GM19099 (cell line): ENCODE data around the gene SPESP1.

Experiments used
- POLR2A ChIP-seq: IDR thresholded peaks from 3 replicates; pipeline ENCODE4 v1.6.1; 2011; ENCODE audit warnings: low read depth; ENCODE audit not compliant: insufficient read length; ENCODE audit errors: extremely low read depth

The SPESP1 gene

DNA sequence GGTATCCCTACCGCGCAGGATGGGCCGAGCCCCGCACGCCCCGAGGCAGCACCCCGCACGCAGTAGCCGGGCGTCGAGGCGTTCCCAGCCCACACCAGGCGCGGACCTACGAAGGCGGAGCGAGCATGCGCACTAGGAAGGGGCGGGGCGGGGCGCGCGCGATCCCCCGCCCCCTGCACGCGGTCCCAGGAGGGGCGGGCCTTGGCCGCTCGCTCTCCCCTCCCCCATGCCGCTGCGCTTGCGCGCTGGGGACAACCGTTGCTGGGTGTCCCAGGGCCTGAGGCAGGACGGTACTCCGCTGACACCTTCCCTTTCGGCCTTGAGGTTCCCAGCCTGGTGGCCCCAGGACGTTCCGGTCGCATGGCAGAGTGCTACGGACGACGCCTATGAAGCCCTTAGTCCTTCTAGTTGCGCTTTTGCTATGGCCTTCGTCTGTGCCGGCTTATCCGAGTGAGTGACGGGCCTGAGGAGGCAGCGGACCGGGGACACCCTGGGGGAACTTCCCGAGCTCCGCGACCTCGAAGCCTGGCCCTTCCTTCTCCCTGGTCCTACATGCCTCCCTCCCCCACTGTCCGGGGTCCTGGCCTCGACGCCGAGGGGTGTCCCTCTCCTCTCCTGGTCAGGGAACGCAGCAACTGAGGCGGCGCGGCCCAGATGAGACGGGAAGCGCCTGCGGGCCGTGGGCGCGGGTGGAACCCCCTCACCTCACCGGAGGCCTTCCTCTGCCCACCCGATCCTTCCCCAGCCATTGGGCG is at the start of gene SPESP1:
Gene SPESP1, plus strand, starts transcription at position 258 of the 755 bp plus-strand sequence. Its CDS starts 129 bp downstream, at position 387.
- TF ChIP-seq POLR2A = no peak

GRCh38 chr15:68885070-68885469 is 45.3 kb upstream of the SPESP1 start:
- no peak for TF ChIP-seq POLR2A

GRCh38 chr15:68887120-68887519 is 43.2 kb upstream of the SPESP1 start:
- TF ChIP-seq POLR2A = no peak

DNA sequence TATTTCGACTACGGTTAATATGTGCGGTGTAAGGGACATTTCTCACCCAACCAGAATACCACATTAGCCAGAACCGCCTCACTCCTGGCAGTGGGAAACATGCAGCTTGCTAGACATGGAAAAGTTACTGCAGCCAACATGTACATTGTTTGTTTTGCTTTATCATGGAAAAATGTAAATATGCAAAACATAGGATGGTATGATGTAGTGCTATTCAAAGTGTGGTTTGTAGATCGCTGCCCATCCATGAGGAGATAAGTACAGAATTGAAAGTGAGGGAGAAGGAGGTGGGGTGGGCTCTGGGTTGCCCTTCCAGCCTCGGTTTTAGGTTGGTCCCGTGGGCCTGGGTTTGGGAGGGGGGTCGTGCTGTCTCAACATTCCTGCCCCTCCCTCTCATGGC is 42.5 kb upstream of the SPESP1 start:
- TF ChIP-seq POLR2A = no peak

- TF ChIP-seq POLR2A = no peak
Measured at GRCh38 chr15:68888419-68888818, 41.9 kb upstream of the SPESP1 start.

DNA sequence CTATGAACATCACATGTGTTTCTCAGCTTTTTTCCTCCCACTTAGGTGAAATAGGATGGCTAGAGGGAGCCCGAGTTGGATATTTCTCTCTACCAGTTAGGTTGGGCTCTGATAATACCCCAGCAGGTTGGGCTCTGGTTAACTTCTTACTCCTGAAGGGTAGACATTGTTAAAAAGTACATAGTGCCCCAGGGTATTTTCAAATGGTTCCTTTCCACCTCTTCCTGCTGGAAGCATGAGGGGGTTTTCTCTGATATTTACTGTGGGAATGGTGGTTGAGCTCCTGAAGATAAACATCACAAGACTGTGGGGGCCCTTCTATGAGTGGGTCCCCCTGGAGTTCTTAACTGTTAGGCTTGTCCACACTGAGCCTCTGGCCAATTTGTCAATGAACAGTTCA is 36.1 kb upstream of the SPESP1 start:
- no peak for TF ChIP-seq POLR2A

DNA sequence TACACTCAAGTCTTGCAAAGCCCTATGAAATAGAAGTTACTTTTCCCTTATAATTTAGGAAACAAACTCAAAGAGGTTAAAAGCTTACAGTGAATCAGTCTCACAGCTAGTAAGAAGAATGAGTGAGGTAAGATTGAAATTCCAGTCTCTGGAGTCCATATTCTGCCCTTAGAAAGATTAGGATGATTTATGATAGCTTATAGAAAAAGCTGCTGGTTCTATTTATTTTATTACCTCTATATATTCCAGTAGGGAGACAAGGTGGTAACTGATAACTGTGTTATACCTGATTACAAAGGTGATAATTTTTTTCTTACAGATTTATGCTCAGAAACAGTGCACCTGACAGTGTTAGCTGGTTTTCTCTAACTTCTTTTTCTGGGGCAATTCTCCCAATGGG is 34.1 kb upstream of the SPESP1 start:
- no peak for TF ChIP-seq POLR2A

DNA sequence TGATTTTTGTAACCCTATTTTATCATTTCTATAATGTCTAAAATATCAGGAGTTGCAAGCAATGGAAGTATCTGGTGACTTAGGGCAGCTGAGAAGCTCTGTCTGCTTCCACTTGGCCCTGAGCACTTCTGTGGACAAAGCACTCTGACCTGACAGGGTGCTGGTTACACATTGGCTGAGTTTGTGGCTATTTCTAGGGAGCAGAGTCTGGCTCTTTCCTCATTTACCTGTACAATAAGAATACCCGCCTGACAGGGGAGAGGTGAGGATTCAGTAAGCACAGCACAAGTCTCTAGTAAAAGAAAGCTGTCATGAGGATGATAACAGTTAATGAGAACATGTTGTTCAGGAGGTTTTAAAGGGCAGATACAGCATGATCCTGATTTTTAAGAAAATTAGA is 33.3 kb upstream of the SPESP1 start:
- no peak for TF ChIP-seq POLR2A

- TF ChIP-seq POLR2A = no peak
Measured at GRCh38 chr15:68900027-68900426, 30.3 kb upstream of the SPESP1 start.

GRCh38 chr15:68907396-68907923 is 22.9 kb upstream of the SPESP1 start:
- no peak for TF ChIP-seq POLR2A

DNA sequence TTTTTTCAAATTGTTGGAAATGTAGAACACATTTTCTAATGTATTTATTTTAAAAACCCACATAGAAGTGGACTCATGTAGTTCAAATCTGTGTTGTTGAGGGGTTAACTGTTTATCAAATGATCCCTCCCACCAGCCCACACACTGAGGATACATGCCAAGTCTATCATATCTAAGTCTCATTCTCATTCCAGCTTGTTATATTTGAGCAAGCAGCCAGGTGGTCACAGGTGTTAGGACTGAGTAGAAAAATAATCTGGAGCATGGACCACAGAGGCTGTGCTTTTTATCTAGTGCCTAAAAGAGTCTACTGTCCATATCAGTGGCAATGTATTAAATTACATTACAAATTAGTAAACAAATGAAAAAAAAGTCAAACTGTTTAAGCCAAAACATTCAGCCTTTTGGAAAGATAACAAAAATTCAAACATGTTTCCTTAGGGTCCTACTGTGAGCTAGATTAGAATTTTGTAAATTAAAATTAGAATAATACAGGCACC is 20.7 kb upstream of the SPESP1 start:
- no peak for TF ChIP-seq POLR2A

DNA sequence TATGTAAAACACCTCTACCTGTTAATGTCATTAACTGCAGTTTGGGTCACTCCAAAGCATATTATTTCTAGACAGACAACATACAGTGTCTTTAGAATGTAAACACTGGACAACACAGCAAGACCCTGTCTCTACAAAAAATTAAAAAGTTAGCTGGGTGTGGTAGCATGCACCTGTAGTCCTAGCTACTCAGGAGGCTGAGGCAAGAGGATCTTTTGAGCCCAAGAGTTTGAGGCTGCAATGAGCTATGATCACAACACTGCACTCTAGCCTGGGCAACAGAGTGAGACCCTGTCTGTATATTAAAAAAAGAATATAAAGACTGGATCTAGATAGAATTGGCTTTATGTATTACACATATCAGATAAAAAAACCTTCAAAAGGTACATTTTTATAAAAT is 20.0 kb upstream of the SPESP1 start:
- TF ChIP-seq POLR2A = no peak

GRCh38 chr15:68910816-68911215 is 19.5 kb upstream of the SPESP1 start:
- no peak for TF ChIP-seq POLR2A

DNA sequence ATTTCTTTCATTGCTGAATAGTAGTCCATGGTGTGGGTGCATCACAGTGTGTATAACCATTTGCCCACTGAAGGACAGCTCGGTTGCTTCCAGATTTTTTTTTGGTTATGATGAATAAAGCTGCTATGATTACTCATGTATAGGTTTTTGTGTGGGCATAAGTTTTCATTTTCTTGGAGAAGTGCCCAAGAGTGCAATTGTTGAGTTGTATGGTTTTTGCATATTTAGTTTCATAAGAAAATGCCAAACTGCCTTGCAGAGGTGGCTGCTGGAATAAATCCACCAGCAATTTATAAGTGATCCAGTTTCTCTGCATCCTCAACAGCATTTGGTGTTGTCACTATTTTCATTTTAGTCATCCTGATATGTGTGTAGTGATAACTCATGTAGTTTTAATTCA is 8.4 kb upstream of the SPESP1 start:
- TF ChIP-seq POLR2A = no peak

DNA sequence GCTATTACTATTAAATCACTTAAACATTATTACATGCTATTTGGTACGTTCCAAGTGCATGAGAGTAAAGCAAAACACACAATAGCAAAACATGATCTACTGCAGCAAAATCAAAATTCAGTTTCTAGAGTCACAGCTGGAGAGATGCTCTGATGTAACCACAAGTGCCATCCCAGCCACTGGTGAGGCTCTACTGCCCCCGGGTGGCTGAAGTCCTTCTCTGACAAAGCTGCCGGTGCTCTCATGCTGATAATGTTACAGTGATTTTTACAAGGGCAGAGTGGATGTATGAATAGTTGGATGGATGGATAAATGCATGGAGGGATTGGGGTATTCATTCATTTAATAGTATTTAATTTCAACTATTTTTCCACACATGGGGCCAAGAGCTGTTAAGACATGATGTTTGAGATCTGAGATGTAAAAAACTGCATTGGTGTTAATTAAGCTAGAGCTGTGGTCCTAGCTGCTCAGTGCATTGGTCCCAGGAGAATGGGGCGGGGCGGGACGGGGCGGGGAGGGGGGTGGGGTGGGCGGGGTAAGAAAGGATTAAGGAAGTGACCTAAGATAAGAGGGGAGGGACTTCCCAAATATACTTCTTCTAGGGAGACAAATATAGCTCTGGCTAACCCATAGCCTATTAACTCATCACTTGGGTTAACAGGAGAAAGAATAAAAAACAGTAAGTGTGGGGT is 5.3 kb upstream of the SPESP1 start:
- TF ChIP-seq POLR2A = no peak

DNA sequence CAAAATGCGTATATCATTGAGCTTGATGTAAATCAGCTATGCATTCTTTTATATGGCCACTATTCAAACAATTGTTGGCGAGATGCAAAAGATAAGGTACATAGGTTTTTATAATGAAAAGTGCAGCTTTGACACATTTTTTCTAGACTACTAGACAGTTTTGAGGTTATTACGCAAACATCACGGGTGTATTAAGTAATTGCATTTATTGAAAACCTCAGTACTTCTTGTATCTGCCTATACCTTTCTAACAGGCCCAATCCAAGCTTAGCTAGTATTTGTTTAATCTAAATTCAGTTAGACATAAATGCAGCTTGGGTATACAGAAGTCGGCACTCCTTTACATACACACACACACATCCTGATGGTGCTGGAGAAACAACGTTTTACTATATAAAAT is 2.7 kb downstream of the SPESP1 start:
- TF ChIP-seq POLR2A = no peak

DNA sequence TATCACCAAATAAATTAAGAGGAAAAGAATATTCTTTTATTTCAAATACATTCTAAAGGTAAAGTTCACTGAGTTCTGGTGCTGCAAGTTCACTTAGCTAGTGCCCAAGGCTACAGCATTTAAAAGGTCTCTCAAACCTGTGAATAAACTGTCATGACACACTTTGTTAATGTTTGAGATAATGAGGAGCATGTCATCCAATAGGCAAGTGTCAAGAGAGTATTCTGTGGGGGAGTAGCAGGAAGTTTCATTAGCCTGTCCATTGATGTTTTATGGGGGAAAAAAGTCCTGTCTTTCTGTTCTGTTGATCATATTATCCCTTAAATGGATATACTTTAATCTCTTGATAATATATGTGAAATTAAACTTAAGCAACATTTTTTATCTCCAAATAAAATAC is 4.0 kb downstream of the SPESP1 start:
- TF ChIP-seq POLR2A = no peak

DNA sequence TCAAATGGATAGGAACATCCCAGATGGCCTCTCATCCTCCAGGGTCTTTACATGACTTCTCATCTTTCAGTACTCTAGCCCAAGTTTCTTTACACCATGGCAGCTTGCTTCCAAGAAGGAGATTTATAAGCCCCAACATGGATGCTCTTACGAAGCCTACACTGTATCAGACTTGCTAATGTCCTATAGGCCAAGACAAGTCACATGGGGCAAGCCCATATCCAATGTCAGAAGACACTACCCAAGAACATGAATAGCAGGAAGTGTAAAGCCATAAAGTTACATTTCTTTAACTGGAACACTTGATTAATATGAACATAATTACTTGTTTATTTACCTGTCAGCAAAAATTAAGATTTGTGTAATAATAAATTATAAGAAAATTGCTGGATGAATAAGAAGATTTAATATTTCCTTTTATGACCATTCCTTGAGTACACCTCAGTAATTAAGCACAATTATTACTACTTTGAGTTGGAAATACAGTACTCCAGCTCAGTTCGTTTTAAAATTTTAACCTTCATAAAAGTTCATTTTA is 5.1 kb downstream of the SPESP1 start:
- no peak for TF ChIP-seq POLR2A
